ENCODE results near the gene SORCS1.

SORCS1 gene

GRCh38 chr10:106534441-106534840 lies 630.1 kb downstream of the SORCS1 start:
- TF ChIP-seq CREB1 (IDR thresholded peaks at IDR 0.05; ENCODE audit: low read depth), result no peak
- TF ChIP-seq FOXM1 (IDR thresholded peaks at IDR 0.05; ENCODE audit: borderline replicate concordance, low read depth), result no peak
- no peak for TF ChIP-seq CEBPB (IDR thresholded peaks at IDR 0.05)
- TF ChIP-seq ZBTB7A (IDR thresholded peaks at IDR 0.05; ENCODE audit: low read depth), result no peak
- TF ChIP-seq USF1 (IDR thresholded peaks at IDR 0.05), result no peak
- no peak for TF ChIP-seq NFIC (IDR thresholded peaks at IDR 0.05)
- no peak for TF ChIP-seq TCF12 (IDR thresholded peaks at IDR 0.05; ENCODE audit: low read depth)

- no peak for TF ChIP-seq EGR1 (IDR thresholded peaks at IDR 0.05)
- TF ChIP-seq EP300 (IDR thresholded peaks at IDR 0.05; ENCODE audit: borderline replicate concordance), result no peak
- TF ChIP-seq NFIC (IDR thresholded peaks at IDR 0.05), result no peak
- TF ChIP-seq CREB1 (IDR thresholded peaks at IDR 0.05; ENCODE audit: low read depth), result no peak
- TF ChIP-seq YY1 (IDR thresholded peaks at IDR 0.05; ENCODE audit: low read depth), result no peak
- no peak for TF ChIP-seq USF1 (IDR thresholded peaks at IDR 0.05)
- no peak for TF ChIP-seq MAX (IDR thresholded peaks at IDR 0.05)
- TF ChIP-seq ZBTB7A (IDR thresholded peaks at IDR 0.05; ENCODE audit: low read depth), result no peak
- TF ChIP-seq TAF1 (IDR thresholded peaks at IDR 0.05; ENCODE audit: low read depth), result no peak
- TF ChIP-seq RAD21 (IDR thresholded peaks at IDR 0.05; ENCODE audit: low read depth), result no peak
- TF ChIP-seq REST (IDR thresholded peaks at IDR 0.05; ENCODE audit: low read depth), result no peak
- no peak for TF ChIP-seq TCF12 (IDR thresholded peaks at IDR 0.05; ENCODE audit: low read depth)
- no peak for TF ChIP-seq FOXM1 (IDR thresholded peaks at IDR 0.05; ENCODE audit: borderline replicate concordance, low read depth)
- TF ChIP-seq CEBPB (IDR thresholded peaks at IDR 0.05), result no peak
- TF ChIP-seq TEAD4 (IDR thresholded peaks at IDR 0.05), result no peak
Measured at GRCh38 chr10:106528702-106529101, 635.8 kb downstream of the SORCS1 start.

GRCh38 chr10:106525835-106526234 lies 638.7 kb downstream of the SORCS1 start:
- TF ChIP-seq CEBPB (IDR thresholded peaks at IDR 0.05) (no peak), RAD21 (IDR thresholded peaks at IDR 0.05; ENCODE audit: low read depth) (no peak), MAX (IDR thresholded peaks at IDR 0.05) (no peak), EGR1 (IDR thresholded peaks at IDR 0.05) (no peak), TEAD4 (IDR thresholded peaks at IDR 0.05) (no peak), EP300 (IDR thresholded peaks at IDR 0.05; ENCODE audit: borderline replicate concordance) (no peak), NFIC (IDR thresholded peaks at IDR 0.05) (no peak), FOXM1 (IDR thresholded peaks at IDR 0.05; ENCODE audit: borderline replicate concordance, low read depth) (no peak), ZBTB7A (IDR thresholded peaks at IDR 0.05; ENCODE audit: low read depth) (no peak), TCF12 (IDR thresholded peaks at IDR 0.05; ENCODE audit: low read depth) (no peak), TAF1 (IDR thresholded peaks at IDR 0.05; ENCODE audit: low read depth) (no peak), YY1 (IDR thresholded peaks at IDR 0.05; ENCODE audit: low read depth) (no peak), CREB1 (IDR thresholded peaks at IDR 0.05; ENCODE audit: low read depth) (no peak)

Measured in Ishikawa (cell line).